SK-N-SH (cell line): ENCODE data around the gene PAPPA2. TPM values are rescaled to one million over a fixed set of nuclear protein-coding genes. Genes with fewer than 3 reads are reported as not detected.

ENCODE experiments used
- CTCF ChIA-PET: fragments of 300-600, 350-600 bp; formaldehyde crosslinking; extraction: SDS; loops from one replicate; lab custom pipeline; 2021; lab: Yijun Ruan, JAX
- POLR2A ChIA-PET: fragments of 350-600 bp; sonication (Branson Sonifier 250); formaldehyde crosslinking; extraction: SDS; loops from one replicate; lab custom pipeline; 2020; ENCODE audit warnings: antibody characterized with exemption, inconsistent platforms; lab: Yijun Ruan, JAX
- DNase-seq: peaks from one replicate; pipeline ENCODE4 v3.0.0; 2012
- H2AFZ ChIP-seq: fragments of 200-600 bp; sonication (generic); 2 replicates; pipeline ENCODE4 v1.8.1; 2016; ENCODE audit warnings: antibody characterized with exemption, mild to moderate bottlenecking, low read depth
- H3F3A ChIP-seq: fragments of 200-600 bp; sonication (generic); replicated peaks from 2 replicates; pipeline ENCODE3; 2016; ENCODE audit warnings: antibody characterized with exemption, mild to moderate bottlenecking; ENCODE audit not compliant: insufficient read depth
- H3K27ac ChIP-seq, 2 experiments: fragments of 200-500 bp in 1 of 2; fragments of 200-600 bp in 1 of 2; sonication (Bioruptor generic) in 1 of 2; sonication (generic), shearing (Covaris generic) in 1 of 2; 2 replicates each; pipeline versions ENCODE4 v1.5.1 to v1.6.1; 2014 to 2016; ENCODE audit warnings: low read depth in 2 of 2, inconsistent platforms in 1 of 2, low read length in 1 of 2, mild to moderate bottlenecking in 1 of 2, mixed read lengths in 1 of 2
- H3K27me3 ChIP-seq: fragments of 200-600 bp; sonication (generic), shearing (Covaris generic); 2 replicates; pipeline ENCODE4 v1.6.1; 2016; ENCODE audit warnings: mixed run types; ENCODE audit not compliant: insufficient read depth
- H3K36me3 ChIP-seq, 2 experiments: fragments of 200-500 bp in 1 of 2; fragments of 200-600 bp in 1 of 2; sonication (Bioruptor generic) in 1 of 2; sonication (generic) in 1 of 2; replicated peaks in 1 of 2; 2 replicates each; pipeline versions ENCODE3 to v1.5.1; 2014 to 2016; ENCODE audit warnings: low read length in 1 of 2, mild to moderate bottlenecking in 1 of 2; ENCODE audit not compliant: insufficient read depth in 2 of 2, control insufficient read depth in 1 of 2
- H3K4me1 ChIP-seq, 2 experiments: fragments of 200-500 bp in 1 of 2; fragments of 200-600 bp in 1 of 2; sonication (Bioruptor generic) in 1 of 2; sonication (generic), shearing (Covaris generic) in 1 of 2; 2 replicates each; pipeline versions ENCODE4 v1.5.1 to v1.6.1; 2014 to 2016; ENCODE audit warnings: low read depth in 1 of 2, low read length in 1 of 2, mixed run types in 1 of 2; ENCODE audit not compliant: insufficient read depth in 2 of 2, control insufficient read depth in 1 of 2
- H3K4me2 ChIP-seq: fragments of 200-600 bp; sonication (generic), shearing (Covaris generic); 2 replicates; pipeline ENCODE4 v1.6.1; 2017; ENCODE audit warnings: mixed run types
- H3K4me3 ChIP-seq, 2 experiments: fragments of 200-500 bp in 1 of 2; fragments of 200-600 bp in 1 of 2; sonication (Bioruptor generic) in 1 of 2; sonication (generic), shearing (Covaris generic) in 1 of 2; 2 replicates each; pipeline versions ENCODE4 v1.5.1 to v1.8.1; 2014 to 2016; ENCODE audit warnings: low read depth in 2 of 2, inconsistent platforms in 1 of 2, low read length in 1 of 2, mild to moderate bottlenecking in 1 of 2, mixed read lengths in 1 of 2, moderate library complexity in 1 of 2
- H3K79me2 ChIP-seq: fragments of 200-600 bp; sonication (generic); 2 replicates; pipeline ENCODE4 v1.8.1; 2017; ENCODE audit warnings: mild to moderate bottlenecking; ENCODE audit not compliant: insufficient read depth
- H3K9ac ChIP-seq: fragments of 200-600 bp; sonication (generic); 2 replicates; pipeline ENCODE4 v1.6.1; 2017; ENCODE audit warnings: mixed run types
- H3K9me2 ChIP-seq: fragments of 200-600 bp; sonication (generic); 2 replicates; pipeline ENCODE4 v1.6.1; 2017; ENCODE audit warnings: mixed run types
- H3K9me3 ChIP-seq: fragments of 200-600 bp; sonication (generic); 2 replicates; pipeline ENCODE4 v1.6.1; 2017; ENCODE audit warnings: mixed run types, mild to moderate bottlenecking, moderate library complexity
- H4K20me1 ChIP-seq: fragments of 200-600 bp; sonication (generic); 2 replicates; pipeline ENCODE4 v1.6.1; 2017; ENCODE audit warnings: mild to moderate bottlenecking, mixed run types; ENCODE audit not compliant: insufficient read depth
- CHD2 ChIP-seq: fragments of 150-350 bp; IDR thresholded peaks from 2 replicates; pipeline ENCODE4 v1.6.1; 2018; ENCODE audit warnings: low read length; ENCODE audit not compliant: partially characterized antibody
- ELF1 ChIP-seq: IDR thresholded peaks from 2 replicates; pipeline ENCODE4 v1.4.0; 2012
- EP300 ChIP-seq, 2 experiments: IDR thresholded peaks; 2 replicates each; pipeline versions ENCODE4 v1.4.0 to v1.6.1; 2012; ENCODE audit warnings: borderline replicate concordance in 1 of 2, low read depth in 1 of 2, low read length in 1 of 2
- EZH2phosphoT487 ChIP-seq: fragments of 200-600 bp; sonication (generic); IDR thresholded peaks from 2 replicates; pipeline ENCODE4 v1.6.1; 2017; ENCODE audit warnings: low read depth, mixed run types, mild to moderate bottlenecking, antibody characterized with exemption, moderate library complexity, borderline replicate concordance
- FOXM1 ChIP-seq: IDR thresholded peaks from 2 replicates; pipeline ENCODE4 v1.4.0; 2012; ENCODE audit warnings: low read depth, mild to moderate bottlenecking
- GABPA ChIP-seq: IDR thresholded peaks from 2 replicates; pipeline ENCODE4 v1.4.0; 2012; ENCODE audit warnings: low read depth, mild to moderate bottlenecking
- MAX ChIP-seq: IDR thresholded peaks from 2 replicates; pipeline ENCODE4 v1.4.0; 2012; ENCODE audit warnings: low read depth
- NFIC ChIP-seq: IDR thresholded peaks from 2 replicates; pipeline ENCODE4 v1.4.0; 2012; ENCODE audit warnings: borderline replicate concordance
- NRF1 ChIP-seq: IDR thresholded peaks from 2 replicates; pipeline ENCODE4 v1.6.1; 2012; ENCODE audit warnings: low read depth, mild to moderate bottlenecking, low read length
- POLR2AphosphoS5 ChIP-seq: IDR thresholded peaks from 2 replicates; pipeline ENCODE4 v1.6.1; 2012; ENCODE audit warnings: low read depth, low read length
- RAD21 ChIP-seq: IDR thresholded peaks from 2 replicates; pipeline ENCODE4 v1.6.1; 2012; ENCODE audit warnings: mild to moderate bottlenecking, low read length
- RCOR1 ChIP-seq: fragments of 150-350 bp; IDR thresholded peaks from 2 replicates; pipeline ENCODE4 v1.6.1; 2017; ENCODE audit warnings: antibody characterized with exemption, low read length
- RXRA ChIP-seq: IDR thresholded peaks from 2 replicates; pipeline ENCODE4 v1.4.0; 2012; ENCODE audit warnings: low read depth, mild to moderate bottlenecking, borderline replicate concordance
- SMC3 ChIP-seq: IDR thresholded peaks from 2 replicates; pipeline ENCODE4 v1.6.1; 2012; ENCODE audit warnings: low read depth, low read length, improper control_type of control experiment
- TAF1 ChIP-seq: IDR thresholded peaks from 2 replicates; pipeline ENCODE4 v1.6.1; 2012; ENCODE audit warnings: low read depth, mild to moderate bottlenecking, low read length, moderate library complexity, borderline replicate concordance
- USF1 ChIP-seq: IDR thresholded peaks from 2 replicates; pipeline ENCODE4 v1.4.0; 2012; ENCODE audit warnings: low read depth, borderline replicate concordance
- USF2 ChIP-seq: fragments of 150-350 bp; IDR thresholded peaks from 2 replicates; pipeline ENCODE4 v1.6.1; 2017; ENCODE audit warnings: antibody characterized with exemption, low read length, low read depth, borderline replicate concordance
- WGBS: methylation state at CpG from one replicate; pipeline ENCODE4 v1.1.6; 2017; ENCODE audit warnings: low lambda C conversion rate; 5-methylcytosine and 5-hydroxymethylcytosine counted together
- polyA plus RNA-seq, 3 experiments: library from polyadenylated mRNA; depleted of rRNA; stranded (reverse); fragments of >200 nt; gene quantifications; 2 replicates each; pipeline ENCODE4 v1.2.3, GENCODE V29; 2012

The PAPPA2 gene
- polyA plus RNA-seq, 1 of the 3 experiments (the other 2 are of a cell fraction): 0.02 TPM

- TF ChIP-seq USF2 (no peak), MAX (no peak), EZH2phosphoT487 (no peak), SMC3 (no peak), RCOR1 (no peak), NRF1 (no peak), ELF1 (no peak), POLR2AphosphoS5 (no peak), GABPA (no peak), EP300 (IDR thresholded peaks at IDR 0.05; ENCODE audit: borderline replicate concordance in 1 of 2, low read depth in 1 of 2, low read length in 1 of 2) (no peak), TAF1 (no peak)
Observed at GRCh38 chr1:176529395-176530090, 66.6 kb downstream of the PAPPA2 start (continued).

GRCh38 chr1:176531036-176531435 is 68.1 kb downstream of the PAPPA2 start:
- Histone ChIP-seq H3K9ac (no peak overlapping the region), H3K9me3 (no peaks in the 10 kb centered on the region), H3K27me3 (no peaks in the 10 kb centered on the region), H2AFZ (no peak overlapping the region), H3K9me2 (no peaks in the 10 kb centered on the region), H3K79me2 (no peaks in the 10 kb centered on the region), H4K20me1 (no peaks in the 10 kb centered on the region), H3K4me1 (no peaks in the 10 kb centered on the region), H3K4me3 (no peak overlapping the region), H3K4me2 (no peak overlapping the region), H3F3A (no peaks in the 10 kb centered on the region), H3K27ac (no peak overlapping the region), H3K36me3 (no peaks in the 10 kb centered on the region)
- ChIA-PET CTCF (no interaction called here), POLR2A (no interaction called here)
- no peak for DNase-seq
- 11% methylated on average over 2 of the region's 2 CpGs for WGBS
- TF ChIP-seq FOXM1 (no peak), EP300 (IDR thresholded peaks at IDR 0.05; ENCODE audit: borderline replicate concordance in 1 of 2, low read depth in 1 of 2, low read length in 1 of 2) (no peak), RAD21 (no peak), CHD2 (no peak), NFIC (no peak), RXRA (no peak), USF1 (no peak), TAF1 (no peak), EZH2phosphoT487 (no peak)
